ENCODE measurements around the gene LYPD6B.

LYPD6B gene

DNA sequence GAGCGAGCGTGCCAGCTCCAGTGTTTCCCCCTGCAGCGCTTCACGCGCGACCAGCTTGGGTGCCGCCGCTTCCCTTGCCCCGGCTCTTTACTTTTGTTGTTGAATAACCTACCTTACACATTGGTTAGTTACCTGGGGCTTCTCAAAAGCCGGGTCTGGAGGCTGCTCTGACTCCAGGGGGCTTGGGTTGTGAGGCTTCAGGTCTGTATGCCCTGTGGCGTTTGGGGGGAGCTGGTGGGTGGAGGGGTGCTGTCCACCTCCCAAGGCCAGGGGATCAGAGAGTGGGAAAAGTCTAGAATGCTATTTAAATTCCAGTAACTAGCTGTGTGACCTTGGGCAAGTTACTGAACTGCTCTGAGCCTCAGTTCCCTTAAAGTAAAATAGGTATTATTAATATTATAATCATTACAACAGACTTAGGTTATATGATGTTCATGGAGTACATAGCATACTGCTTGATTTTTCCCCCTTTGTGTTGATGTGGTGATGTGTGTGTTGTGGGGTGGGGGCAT lies 770 bp downstream of the LYPD6B start:
- in situ Hi-C loops (cut with MboI; ENCODE audit: low sequenced_read_pairs) = no loop called here

DNA sequence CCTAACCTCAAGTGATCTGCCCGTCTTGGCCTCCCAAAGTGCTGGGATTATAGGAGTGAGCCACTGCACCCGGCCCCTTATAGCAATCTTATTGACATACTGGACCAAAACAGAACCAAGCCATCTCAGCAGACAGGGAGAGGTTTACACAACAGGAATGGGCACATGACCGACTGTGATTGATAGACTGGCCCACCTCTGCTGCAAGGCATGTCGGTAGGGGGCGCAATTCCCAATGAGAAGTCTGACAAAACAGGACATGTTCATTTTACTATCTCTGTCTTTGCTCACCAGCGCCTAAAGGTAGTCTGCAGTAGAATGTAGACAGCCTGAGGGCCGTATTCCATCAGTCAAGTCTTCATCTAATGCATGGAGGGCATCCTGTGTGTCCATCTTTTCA lies 2.0 kb downstream of the LYPD6B start:
- in situ Hi-C loops (cut with MboI; ENCODE audit: low sequenced_read_pairs) = no loop called here

DNA sequence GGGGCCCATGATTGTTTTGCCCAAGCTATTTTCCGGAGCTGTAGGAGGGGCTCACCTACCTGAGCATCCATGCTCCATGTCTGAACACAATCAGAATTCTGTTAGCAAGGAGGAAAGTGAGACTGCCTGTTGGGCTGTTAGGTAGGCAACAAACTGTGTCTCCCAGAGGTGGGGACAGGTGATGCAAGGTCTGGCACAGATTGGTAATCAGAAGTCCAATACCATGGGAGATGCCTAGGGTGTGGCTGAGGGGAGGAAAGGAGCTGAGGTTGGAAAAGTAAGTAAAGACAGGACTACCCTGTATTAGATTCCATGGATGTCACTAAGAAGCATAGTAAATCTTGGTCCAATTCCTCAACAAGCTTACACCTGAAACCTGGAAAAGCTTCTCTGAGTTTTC lies 3.0 kb downstream of the LYPD6B start:
- in situ Hi-C loops (cut with MboI; ENCODE audit: low sequenced_read_pairs) = no loop called here

DNA sequence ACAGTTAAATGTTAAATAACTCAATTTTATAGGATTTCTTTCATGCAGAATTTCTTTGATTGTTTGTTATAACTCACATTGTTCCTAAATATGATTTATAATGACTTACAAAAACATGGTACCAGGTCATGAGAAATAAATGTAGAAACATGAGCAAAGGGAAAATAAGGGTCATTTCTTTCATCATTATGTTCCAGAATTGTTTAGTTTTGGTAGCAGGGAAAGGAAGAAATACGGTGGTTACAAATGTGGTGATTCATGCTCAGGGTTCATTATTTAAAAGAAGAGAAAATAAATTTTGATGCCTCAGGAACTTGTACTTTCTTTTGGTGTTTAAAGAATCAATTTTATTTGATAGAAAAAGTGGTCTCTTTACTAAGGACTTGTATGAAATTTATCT lies 4.4 kb downstream of the LYPD6B start:
- in situ Hi-C loops (cut with MboI; ENCODE audit: low sequenced_read_pairs) = no loop called here

DNA sequence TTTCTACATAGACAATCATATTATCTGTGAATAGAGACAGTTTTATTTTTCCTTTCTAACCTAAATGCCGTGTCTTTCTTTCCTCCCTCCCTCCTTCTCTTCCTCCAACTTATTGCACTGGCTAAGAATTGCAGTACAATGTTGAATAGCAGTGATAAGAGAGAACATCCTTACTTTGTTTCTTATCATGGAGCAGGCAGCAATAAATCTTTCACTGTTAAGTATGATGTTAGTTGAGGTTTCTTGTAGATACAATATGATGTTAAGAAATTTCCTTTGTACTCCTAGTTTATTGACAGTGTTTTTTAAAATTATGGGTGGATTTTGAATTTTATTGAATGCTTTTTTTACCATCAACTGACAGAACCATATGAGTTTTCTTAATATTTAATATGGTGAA lies 6.0 kb downstream of the LYPD6B start:
- in situ Hi-C loops (cut with MboI; ENCODE audit: low sequenced_read_pairs) = no loop called here

DNA sequence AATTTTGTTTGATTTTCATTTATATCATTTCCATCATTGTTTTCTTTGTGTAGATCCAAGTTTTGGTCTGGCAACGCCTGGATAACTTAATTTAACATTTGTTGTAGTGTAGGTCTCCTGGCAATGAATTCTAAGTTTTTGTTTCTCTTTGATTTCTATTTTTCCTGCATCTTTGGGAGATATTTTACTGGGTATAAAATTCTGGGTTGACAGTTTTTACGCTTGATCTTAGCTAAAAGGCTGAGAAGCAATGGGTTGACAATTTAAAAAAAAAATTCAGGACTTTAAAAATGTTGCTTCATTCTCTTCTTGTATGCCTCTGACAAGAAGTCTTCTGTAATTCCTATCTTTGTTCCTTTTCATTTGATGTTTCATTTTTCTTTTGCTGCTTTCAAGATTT lies 8.6 kb downstream of the LYPD6B start:
- in situ Hi-C loops (cut with MboI; ENCODE audit: low sequenced_read_pairs) = no loop called here

DNA sequence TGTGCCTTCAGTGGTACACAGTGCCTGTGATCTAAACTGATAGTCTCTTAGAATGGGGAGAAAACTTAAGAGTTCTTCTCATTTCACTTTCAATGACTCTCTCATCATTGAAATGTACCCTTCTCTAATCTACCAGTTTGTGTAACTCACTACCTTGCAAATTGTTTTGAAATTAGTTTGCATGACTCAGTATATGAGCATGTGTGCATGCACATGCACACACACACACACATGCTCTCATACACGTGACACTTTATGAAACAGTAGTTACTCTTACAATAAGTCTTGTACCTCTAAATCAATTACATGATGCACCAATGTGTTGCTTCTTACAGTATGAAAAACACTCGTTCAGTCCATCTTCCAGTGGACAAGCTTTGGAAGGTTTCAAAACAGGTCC lies 10.6 kb downstream of the LYPD6B start:
- in situ Hi-C loops (cut with MboI; ENCODE audit: low sequenced_read_pairs) = no loop called here

DNA sequence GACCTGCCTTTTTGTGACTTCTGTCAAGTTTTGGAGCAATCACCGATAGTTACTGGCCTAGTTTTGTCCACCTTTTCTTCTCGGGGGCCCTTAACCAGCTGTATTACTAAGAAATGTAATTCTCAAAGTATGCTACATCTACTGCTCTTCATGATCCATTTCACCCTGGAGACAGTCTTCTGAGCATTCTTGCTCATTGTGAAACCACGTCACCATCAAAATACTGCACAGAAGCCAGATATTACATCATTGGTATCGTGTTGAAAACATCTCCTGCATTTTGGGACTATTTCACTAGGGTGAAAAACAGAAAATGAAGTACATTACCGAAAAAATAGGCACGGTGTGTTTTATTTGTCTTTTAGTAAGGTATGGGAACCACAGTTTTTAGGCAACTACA lies 11.7 kb downstream of the LYPD6B start:
- in situ Hi-C loops (cut with MboI; ENCODE audit: low sequenced_read_pairs) = no loop called here

DNA sequence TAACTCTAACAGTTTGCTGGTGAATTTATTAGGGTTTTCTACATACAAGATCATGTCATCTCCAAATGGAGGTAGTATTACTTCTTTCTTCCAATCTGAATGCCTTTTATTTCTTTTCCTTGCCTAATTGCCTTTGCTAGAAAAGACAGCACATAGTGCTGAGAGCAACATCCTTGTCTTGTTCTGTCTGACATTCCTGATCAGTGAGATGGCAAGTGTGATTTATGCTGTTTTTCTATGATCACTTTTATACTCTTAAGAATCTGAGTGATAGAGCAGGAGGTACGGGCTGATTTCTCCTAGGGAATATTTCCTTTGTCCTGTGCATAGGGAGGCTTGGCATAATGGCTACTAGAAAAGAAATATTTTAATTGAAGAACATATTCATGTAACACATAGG lies 17.3 kb downstream of the LYPD6B start:
- in situ Hi-C loops (cut with MboI; ENCODE audit: low sequenced_read_pairs) = no loop called here

DNA sequence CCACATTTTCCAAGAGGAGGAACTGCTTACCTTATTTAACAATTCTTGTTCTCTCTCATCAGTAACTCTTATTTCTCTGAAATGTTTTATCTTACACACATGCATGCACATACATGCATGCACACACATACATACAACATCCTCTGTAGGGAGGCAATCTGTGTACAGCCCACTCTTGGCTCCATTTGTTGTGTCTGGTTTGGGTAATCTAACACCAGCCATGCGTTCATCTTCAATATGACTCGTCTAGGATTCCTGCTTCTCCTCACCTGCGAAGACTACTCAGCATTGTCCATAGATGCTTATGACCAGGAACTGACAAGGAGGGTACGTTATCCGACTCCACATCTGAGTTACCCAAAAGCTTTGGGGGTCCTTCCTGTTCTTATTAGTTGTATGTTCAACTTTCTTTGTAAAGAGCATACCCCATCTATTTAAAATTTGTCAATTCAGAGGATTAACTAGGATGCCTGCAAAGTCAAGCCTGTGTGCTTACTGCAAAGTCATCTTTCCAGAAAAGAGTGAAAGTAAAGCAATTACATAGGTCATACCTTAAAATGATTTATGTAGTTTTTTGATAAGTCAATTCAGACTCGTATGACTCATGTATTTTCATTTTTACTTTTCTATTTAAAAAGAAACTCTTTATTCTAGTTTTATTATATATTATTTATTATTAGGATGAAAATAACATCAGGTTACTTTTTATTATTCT lies 18.2 kb downstream of the LYPD6B start:
- in situ Hi-C loops (cut with MboI; ENCODE audit: low sequenced_read_pairs) = no loop called here

DNA sequence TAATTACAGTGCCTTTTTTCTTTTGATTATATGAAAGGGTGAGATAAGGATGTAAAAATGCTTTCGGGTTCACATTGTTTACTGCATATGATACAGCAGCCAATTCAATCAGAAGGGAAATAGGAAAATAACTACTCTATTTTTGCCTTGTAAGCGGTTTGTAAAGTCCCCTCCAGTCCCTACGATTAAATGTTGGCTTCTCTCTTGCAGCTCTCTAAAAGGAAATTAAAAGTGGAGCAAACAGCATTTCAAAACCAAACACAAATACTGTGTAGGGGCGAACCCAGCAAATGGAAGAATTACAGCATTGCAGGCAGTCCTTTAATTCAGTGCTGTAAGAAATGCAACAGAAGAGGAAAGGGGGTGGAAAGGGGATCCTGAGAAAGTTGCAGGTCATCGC lies 18.9 kb downstream of the LYPD6B start:
- in situ Hi-C loops (cut with MboI; ENCODE audit: low sequenced_read_pairs) = no loop called here

DNA sequence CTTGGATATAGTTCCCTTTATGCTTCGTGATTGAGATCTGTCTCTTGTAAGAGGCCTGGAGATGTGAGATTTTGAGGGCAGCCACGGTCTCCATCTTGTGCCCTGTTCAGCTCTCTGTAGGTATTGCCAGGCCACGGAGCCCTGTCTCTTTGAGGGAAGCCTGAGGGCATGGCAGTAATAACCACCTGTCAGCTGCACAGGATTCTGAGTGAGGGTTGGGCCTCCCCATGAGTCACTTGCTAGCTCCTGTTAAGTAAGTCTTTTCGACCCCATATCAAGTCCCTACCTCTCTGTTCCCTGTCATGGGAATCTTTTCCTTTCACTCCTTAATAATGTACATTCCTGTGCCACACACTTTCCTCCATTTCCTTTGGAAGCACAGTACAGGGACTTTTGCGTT lies 20.4 kb downstream of the LYPD6B start:
- in situ Hi-C loops (cut with MboI; ENCODE audit: low sequenced_read_pairs) = no loop called here

DNA sequence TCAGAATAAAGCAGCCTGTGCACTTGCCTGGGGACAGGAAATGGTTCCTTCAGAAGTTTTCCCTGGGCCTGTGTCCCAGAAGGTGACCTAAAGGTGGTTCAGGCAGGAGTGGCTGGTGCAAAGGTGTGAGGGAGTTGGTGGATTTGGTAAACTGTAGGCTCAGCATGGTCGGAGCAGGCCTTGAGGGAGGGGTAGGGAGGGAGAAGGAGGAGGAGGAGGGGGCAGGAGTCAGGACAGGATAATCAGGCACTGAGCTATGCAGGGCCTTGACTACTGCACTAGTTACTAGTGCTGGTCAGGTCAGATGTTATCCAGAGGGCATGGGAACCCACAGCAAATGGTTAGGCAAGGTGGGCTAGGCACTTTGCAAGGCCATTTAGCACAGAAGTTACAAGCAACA lies 21.3 kb downstream of the LYPD6B start:
- in situ Hi-C loops (cut with MboI; ENCODE audit: low sequenced_read_pairs) = no loop called here

DNA sequence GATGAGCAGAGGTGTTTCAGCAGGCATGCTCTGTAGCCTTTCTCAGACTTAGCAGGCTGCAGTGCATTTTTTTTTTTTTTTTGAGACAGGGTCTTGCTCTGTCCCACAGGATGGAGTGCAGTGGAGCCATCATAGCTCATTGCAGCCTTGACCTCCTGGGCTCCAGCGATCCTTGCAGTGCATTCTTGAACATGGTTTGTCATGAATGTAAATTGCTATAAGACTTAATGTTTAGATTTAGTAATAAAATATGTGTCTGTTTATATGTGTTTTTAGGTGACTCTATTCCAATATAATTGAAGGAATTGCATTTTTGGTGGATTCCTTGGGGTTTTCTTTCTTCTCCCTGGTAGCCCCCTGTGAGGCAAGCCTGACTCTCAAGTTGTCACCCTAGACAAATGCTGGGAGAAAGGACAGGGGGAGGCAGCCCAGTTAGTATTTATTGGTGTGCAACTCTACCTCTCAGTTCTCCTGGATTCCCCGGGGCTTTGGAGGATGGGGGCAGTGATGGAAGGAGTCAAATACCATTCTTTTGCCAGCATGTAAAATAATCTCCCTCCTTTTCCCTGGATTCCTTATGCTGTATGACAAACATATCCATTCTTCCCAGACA lies 22.7 kb downstream of the LYPD6B start:
- in situ Hi-C loops (cut with MboI; ENCODE audit: low sequenced_read_pairs) = no loop called here

DNA sequence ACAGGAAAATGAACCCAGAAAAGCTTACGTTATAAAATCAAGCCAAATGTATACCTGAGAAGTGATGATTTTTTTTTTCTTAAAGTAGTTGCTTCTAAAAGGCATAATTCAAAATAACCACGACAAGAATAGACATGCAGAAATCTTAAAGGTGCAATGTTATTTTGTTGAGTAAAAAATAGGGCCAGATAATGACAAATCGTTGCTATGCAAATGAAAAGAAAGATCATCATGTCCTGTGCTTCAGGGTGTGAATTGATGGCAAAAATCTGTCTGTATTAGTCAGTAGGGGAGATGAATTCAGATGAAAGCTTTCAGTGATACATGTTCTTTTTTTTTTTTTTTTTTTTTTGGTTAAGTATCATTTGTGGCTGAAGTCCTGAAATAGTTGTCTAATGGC lies 24.0 kb downstream of the LYPD6B start:
- in situ Hi-C loops (cut with MboI; ENCODE audit: low sequenced_read_pairs) = no loop called here

DNA sequence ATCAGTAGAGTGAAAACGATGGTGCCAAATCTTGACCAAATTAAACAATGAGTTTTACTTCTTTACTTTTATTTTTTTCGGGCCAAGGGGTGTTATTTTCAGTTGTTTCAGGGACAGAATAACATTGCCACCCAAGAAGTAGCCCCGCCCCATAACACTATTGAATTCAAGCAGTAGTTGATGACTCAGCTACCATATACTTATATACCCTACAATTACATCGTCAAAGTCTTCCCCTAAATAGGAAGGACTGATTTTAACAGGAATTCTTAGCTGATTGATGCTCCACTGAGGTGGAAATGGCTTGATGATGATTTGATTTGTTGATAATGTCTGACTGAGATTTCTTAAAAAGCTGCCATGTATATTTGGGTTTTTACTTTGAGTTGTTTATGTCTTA lies 24.7 kb downstream of the LYPD6B start:
- in situ Hi-C loops (cut with MboI; ENCODE audit: low sequenced_read_pairs) = no loop called here

DNA sequence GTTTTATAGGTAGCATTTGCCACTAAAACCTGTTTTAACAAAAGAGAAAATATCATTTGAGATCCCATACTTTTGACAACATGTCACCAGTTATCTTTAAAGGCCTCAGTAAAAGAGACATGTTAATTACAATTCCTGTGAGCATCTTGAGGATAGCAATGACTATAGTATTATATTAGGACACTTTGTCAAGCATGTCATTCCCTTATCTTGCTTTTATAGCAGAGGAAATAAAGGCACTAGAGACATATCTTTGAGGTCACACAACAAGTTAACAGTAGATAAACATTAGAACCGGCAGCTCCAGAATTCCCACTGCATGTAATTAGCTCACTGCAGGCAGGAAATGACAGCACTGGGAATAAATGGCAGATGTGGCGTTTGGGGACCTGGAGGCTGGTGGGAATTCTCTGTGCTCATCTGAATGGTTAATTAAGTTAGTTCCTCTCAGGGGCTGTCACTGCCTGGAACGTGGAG lies 25.9 kb downstream of the LYPD6B start:
- in situ Hi-C loops (cut with MboI; ENCODE audit: low sequenced_read_pairs) = no loop called here

DNA sequence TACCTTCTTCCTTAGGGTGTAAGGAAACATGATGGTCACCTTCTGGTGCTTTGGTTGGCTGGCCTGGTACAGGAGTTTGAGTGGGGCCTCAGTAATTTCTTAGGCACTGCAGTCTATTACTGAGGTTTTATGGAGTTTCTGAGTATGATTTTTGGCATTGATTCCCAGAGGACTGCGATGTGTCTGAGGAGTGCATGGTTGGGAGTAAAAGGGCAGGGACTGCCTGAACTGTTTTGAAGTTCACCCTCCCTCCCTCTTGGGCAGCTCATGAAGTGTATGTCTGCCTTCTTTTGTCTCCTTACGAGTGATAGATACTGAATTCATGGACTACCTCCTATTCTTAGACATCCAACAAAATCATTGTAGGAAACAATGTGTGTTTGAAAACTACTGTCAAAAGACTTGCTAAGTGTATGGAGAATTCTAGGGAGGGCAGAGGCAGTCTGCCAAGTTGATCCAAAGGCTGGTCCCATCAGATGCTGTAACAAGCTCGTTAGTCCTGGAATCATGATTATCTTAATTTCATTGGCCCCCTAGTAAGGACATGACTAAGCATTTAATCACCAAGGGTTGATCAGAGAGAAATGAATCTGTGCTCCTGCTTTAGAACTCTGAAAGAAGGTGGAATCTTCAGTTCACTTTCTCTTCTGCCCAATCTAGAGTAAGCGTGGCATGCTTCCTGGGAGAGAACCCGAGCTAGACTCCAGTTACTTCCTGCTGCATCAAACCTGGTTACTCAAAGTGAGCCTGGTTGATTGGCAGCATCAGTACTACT lies 26.5 kb downstream of the LYPD6B start:
- in situ Hi-C loops (cut with MboI; ENCODE audit: low sequenced_read_pairs) = no loop called here

DNA sequence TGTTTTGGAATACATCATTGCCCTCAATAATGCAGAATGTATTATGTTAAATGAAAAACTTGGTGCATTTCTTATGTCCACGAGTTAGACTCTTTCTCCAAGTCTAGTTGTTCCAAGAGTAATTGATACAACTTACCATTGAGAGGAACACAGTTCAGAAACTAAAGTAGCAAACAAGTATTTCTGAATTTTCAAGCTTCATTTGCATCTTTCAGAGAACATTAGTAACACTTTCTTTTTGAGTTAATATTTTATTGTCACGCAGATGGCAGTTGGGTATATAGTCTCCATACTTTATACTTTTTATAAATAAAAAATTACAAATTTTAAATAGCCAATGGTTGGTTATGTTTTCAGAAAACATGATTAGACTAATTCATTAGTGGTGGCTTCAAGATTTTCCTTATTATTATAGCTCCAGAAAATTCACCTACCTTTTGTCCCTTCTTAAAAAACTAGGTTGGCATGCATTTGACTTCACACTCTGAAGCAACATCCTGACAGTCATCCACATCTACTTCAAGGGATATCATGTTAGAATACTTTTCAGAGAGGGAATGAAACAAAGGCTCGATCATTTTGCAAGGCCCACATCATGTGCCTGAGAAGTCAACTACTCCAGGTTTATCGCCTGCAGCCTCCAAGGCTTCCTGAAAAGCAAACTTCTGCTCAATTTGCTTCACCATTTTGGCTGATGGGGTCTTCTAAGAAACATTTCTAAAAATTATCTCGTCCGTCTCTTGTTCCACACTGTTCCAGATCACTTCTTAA lies 29.9 kb downstream of the LYPD6B start:
- in situ Hi-C loops (cut with MboI; ENCODE audit: low sequenced_read_pairs) = no loop called here

DNA sequence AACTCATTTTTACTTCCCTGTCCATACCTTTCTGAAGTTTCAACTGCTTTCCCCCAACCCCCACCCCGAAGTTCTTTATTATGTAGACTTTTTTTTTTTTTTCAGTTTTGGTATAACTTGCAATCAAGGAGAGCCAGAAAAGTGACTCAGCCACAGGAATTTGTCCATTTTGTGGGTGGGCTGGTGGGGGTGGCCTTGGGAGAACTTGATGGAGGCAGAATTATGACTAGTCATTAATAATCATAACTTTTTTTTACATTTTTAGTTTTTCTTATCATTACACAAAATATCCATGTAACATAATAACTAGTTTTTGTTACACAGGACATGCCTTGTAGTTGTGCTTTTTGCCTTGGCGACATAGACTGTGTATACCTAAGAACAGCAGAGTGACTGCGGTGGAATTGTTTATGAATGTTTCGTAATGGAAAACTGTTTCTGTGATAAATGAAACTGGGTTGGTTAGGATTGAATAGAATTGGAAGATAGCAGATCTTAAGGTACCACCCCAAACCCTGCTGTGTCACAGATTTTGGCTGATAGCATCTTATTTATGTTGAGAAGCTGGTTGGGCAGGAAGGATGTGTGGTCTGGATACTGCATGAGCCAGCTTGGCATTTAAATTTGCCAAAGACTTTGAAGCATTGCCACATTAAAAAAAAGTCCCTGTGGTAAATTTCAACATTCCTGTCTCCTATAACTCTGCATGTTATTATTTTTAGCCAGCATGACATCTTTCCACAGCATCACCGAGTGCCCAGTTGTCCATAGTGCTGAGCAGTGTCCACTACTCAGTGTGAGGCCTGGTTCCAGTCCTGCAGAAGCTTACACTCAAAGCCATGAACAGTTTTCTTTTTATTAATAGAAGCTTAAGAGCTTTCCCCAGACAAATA lies 30.7 kb downstream of the LYPD6B start:
- in situ Hi-C loops (cut with MboI; ENCODE audit: low sequenced_read_pairs) = no loop called here
